DOHH2 (cell line): ENCODE measurements around the gene MUC12.

Source experiments
- H3F3A ChIP-seq: fragments of 200-600 bp; sonication (generic), shearing (Covaris generic); 2 replicates; pipeline ENCODE4 v1.6.0; 2016; ENCODE audit warnings: antibody characterized with exemption, mild to moderate bottlenecking; ENCODE audit not compliant: control insufficient read depth, insufficient read depth
- H3K27ac ChIP-seq: fragments of 200-600 bp; sonication (generic); 2 replicates; pipeline ENCODE4 v1.5.1; 2014; ENCODE audit warnings: low read depth, mild to moderate bottlenecking, low read length, moderate library complexity
- H3K27me3 ChIP-seq: fragments of 200-600 bp; sonication (generic); 2 replicates; pipeline ENCODE4 v1.6.1; 2014; ENCODE audit warnings: mild to moderate bottlenecking, low read length, mixed read lengths; ENCODE audit not compliant: control insufficient read depth
- H3K36me3 ChIP-seq: fragments of 200-600 bp; sonication (generic); 2 replicates; pipeline ENCODE4 v1.6.1; 2014; ENCODE audit warnings: mild to moderate bottlenecking, low read length, moderate library complexity, mixed read lengths; ENCODE audit not compliant: control insufficient read depth
- H3K4me1 ChIP-seq: fragments of 200-600 bp; sonication (generic); 2 replicates; pipeline ENCODE4 v1.6.1; 2014; ENCODE audit warnings: mild to moderate bottlenecking, low read length, mixed read lengths; ENCODE audit not compliant: control insufficient read depth
- H3K4me2 ChIP-seq: fragments of 200-600 bp; sonication (generic); 2 replicates; pipeline ENCODE4 v1.6.0; 2014; ENCODE audit warnings: mild to moderate bottlenecking, low read length, moderate library complexity
- H3K4me3 ChIP-seq: fragments of 200-600 bp; sonication (generic); 2 replicates; pipeline ENCODE4 v1.5.1; 2014; ENCODE audit warnings: mild to moderate bottlenecking, low read length, mixed read lengths
- H3K79me2 ChIP-seq: fragments of 200-600 bp; sonication (generic); 2 replicates; pipeline ENCODE4 v1.6.1; 2014; ENCODE audit warnings: mild to moderate bottlenecking, low read length, mixed read lengths; ENCODE audit not compliant: control insufficient read depth
- H3K9me2 ChIP-seq: fragments of 200-600 bp; sonication (generic); replicated peaks from 2 replicates; pipeline ENCODE4 v1.6.1; 2014; ENCODE audit warnings: mild to moderate bottlenecking, low read length, mixed read lengths; ENCODE audit not compliant: control insufficient read depth
- H3K9me3 ChIP-seq: fragments of 200-600 bp; sonication (generic); 2 replicates; pipeline ENCODE4 v1.6.1; 2014; ENCODE audit warnings: antibody characterized with exemption, low read length, mixed read lengths; ENCODE audit not compliant: control insufficient read depth, insufficient read depth
- H4K20me1 ChIP-seq: fragments of 200-600 bp; sonication (generic); 2 replicates; pipeline ENCODE4 v1.6.0; 2014; ENCODE audit warnings: low read depth, mild to moderate bottlenecking, antibody characterized with exemption, low read length, moderate library complexity; ENCODE audit not compliant: control insufficient read depth, insufficient read depth
- CTCF ChIP-seq: fragments of 200-600 bp; sonication (generic); IDR thresholded peaks from one replicate; pipeline ENCODE4 v1.5.1; 2014; ENCODE audit warnings: antibody characterized with exemption, mild to moderate bottlenecking, low read depth, low read length; ENCODE audit not compliant: poor library complexity, severe bottlenecking
- EZH2phosphoT487 ChIP-seq: fragments of 200-600 bp; sonication (generic); IDR thresholded peaks from 2 replicates; pipeline ENCODE4 v1.6.1; 2017; ENCODE audit warnings: borderline replicate concordance, mild to moderate bottlenecking, antibody characterized with exemption, low read length, moderate library complexity, mixed read lengths

MUC12 gene

GRCh38 chr7:100965045-100965722 is 4.2 kb upstream of the MUC12 start:
- Histone ChIP-seq H3K9me2 (no peaks in the 10 kb centered on the region), H3K9me3 (no peaks in the 10 kb centered on the region), H3K79me2 (no peaks in the 10 kb centered on the region), H3K4me1 (no peaks in the 10 kb centered on the region), H3F3A (no peaks in the 10 kb centered on the region), H3K36me3 (no peaks in the 10 kb centered on the region), H3K4me2 (no peak overlapping the region), H3K27me3 (peaks cover 19% of the 10 kb centered on the region), H3K27ac (no peak overlapping the region), H4K20me1 (no peaks in the 10 kb centered on the region), H3K4me3 (no peak overlapping the region)
- no peak for TF ChIP-seq CTCF
- TF ChIP-seq EZH2phosphoT487, result no peak

GRCh38 chr7:100965723-100966541 is 3.4 kb upstream of the MUC12 start:
- Histone ChIP-seq H3K4me1 (no peaks in the 10 kb centered on the region), H3F3A (no peaks in the 10 kb centered on the region), H4K20me1 (no peaks in the 10 kb centered on the region), H3K27ac (no peak overlapping the region), H3K4me2 (peak overlapping the region; percentile 18; the same call in 1 of the 2 replicates), H3K27me3 (peaks cover 19% of the 10 kb centered on the region), H3K79me2 (no peaks in the 10 kb centered on the region), H3K36me3 (no peaks in the 10 kb centered on the region), H3K4me3 (no peak overlapping the region), H3K9me2 (no peaks in the 10 kb centered on the region), H3K9me3 (no peaks in the 10 kb centered on the region)
- no peak for TF ChIP-seq EZH2phosphoT487
- peak; percentile 70 for TF ChIP-seq CTCF

- H3K27me3 ChIP-seq, result peaks cover 19% of the 10 kb centered on the region
- H3K4me2 ChIP-seq, result no peak overlapping the region
These were observed 2.6 kb upstream of the MUC12 start for GRCh38 chr7:100966542-100967291.

More at GRCh38 chr7:100966542-100967291, 2.6 kb upstream of the MUC12 start:
- no peak overlapping the region for H3K4me3 ChIP-seq
- H3K4me1 ChIP-seq, result no peaks in the 10 kb centered on the region
- no peaks in the 10 kb centered on the region for H3K9me3 ChIP-seq
- H4K20me1 ChIP-seq, result no peaks in the 10 kb centered on the region
- H3K36me3 ChIP-seq, result no peaks in the 10 kb centered on the region
- TF ChIP-seq EZH2phosphoT487, result no peak
- TF ChIP-seq CTCF, result no peak
- H3K9me2 ChIP-seq, result no peaks in the 10 kb centered on the region
- H3K27ac ChIP-seq, result no peak overlapping the region
- no peaks in the 10 kb centered on the region for H3K79me2 ChIP-seq
- no peaks in the 10 kb centered on the region for H3F3A ChIP-seq
